Large intestine (tissue), 3 donors: Measurements from ENCODE around the gene HOXB5. TPM values are rescaled to one million over a fixed set of nuclear protein-coding genes. Genes with fewer than 3 reads are reported as not detected.
A peak's percentile ranks its signal among the peaks of the same experiment; 100 is the strongest.

Experiments
- DNase-seq, 2 donors: peaks; one replicate each; pipeline versions ENCODE4 v3.0.0 to v3.0.0-alpha.2; 2013
- H3K27ac ChIP-seq: one replicate; pipeline ENCODE4 v1.5.1; 2013; ENCODE audit warnings: low read length
- H3K27me3 ChIP-seq: 2 replicates; pipeline ENCODE4 v1.6.1; 2013; ENCODE audit warnings: low read length; ENCODE audit not compliant: control insufficient read depth, insufficient read depth
- H3K36me3 ChIP-seq: 2 replicates; pipeline ENCODE4 v1.6.1; 2013; ENCODE audit warnings: low read length; ENCODE audit not compliant: control insufficient read depth, insufficient read depth
- H3K4me1 ChIP-seq: one replicate; pipeline ENCODE4 v1.6.1; 2013; ENCODE audit warnings: low read length; ENCODE audit not compliant: control insufficient read depth, insufficient read depth
- H3K4me3 ChIP-seq: one replicate; pipeline ENCODE4 v1.5.1; 2013; ENCODE audit warnings: low read length
- H3K9me3 ChIP-seq: one replicate; pipeline ENCODE4 v1.6.1; 2013; ENCODE audit warnings: mild to moderate bottlenecking, low read depth, low read length, moderate library complexity; ENCODE audit not compliant: control insufficient read depth
- WGBS: methylation state at CpG from one replicate; pipeline ENCODE4 v1.1.5; 2013; ENCODE audit warnings: low lambda C conversion rate; ENCODE audit not compliant: insufficient coverage; 5-methylcytosine and 5-hydroxymethylcytosine counted together
- polyA plus RNA-seq: library from polyadenylated mRNA; unstranded; fragments of 120-200 nt; gene quantifications from one replicate; pipeline ENCODE4 v1.2.1, GENCODE V29; 2013

The HOXB5 gene
- polyA plus RNA-seq, 1 donor: 25.7 TPM

DNA sequence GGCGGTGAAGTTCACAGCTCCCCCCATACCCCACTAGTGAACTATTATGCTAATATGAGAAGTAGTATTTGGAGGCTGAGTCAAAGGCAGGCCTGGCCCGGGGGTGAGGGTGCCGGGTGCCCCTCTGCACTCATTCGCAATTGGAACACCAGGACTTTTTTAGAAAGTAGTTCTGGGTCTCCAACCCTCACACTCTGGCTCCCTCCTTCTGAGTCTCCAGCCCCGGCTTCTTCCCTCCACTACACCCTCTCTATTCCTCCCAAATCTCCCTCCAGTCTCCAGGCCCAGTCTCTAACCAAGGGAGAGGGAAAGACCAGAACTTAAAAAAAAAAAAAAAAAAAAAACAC, 37.4 kb downstream of the HOXB5 start:
- Histone ChIP-seq H3K4me1 (peaks cover 20% of the 10 kb centered on the region), H3K36me3 (peaks cover 5% of the 10 kb centered on the region), H3K4me3 (no peak overlapping the region), H3K27ac (peak overlapping the region; percentile 65), H3K27me3 (peaks cover 73% of the 10 kb centered on the region), H3K9me3 (peaks cover 4% of the 10 kb centered on the region)
- no peak for DNase-seq
- no CpG with 5 or more reads among the region's 5 CpGs for WGBS

DNA sequence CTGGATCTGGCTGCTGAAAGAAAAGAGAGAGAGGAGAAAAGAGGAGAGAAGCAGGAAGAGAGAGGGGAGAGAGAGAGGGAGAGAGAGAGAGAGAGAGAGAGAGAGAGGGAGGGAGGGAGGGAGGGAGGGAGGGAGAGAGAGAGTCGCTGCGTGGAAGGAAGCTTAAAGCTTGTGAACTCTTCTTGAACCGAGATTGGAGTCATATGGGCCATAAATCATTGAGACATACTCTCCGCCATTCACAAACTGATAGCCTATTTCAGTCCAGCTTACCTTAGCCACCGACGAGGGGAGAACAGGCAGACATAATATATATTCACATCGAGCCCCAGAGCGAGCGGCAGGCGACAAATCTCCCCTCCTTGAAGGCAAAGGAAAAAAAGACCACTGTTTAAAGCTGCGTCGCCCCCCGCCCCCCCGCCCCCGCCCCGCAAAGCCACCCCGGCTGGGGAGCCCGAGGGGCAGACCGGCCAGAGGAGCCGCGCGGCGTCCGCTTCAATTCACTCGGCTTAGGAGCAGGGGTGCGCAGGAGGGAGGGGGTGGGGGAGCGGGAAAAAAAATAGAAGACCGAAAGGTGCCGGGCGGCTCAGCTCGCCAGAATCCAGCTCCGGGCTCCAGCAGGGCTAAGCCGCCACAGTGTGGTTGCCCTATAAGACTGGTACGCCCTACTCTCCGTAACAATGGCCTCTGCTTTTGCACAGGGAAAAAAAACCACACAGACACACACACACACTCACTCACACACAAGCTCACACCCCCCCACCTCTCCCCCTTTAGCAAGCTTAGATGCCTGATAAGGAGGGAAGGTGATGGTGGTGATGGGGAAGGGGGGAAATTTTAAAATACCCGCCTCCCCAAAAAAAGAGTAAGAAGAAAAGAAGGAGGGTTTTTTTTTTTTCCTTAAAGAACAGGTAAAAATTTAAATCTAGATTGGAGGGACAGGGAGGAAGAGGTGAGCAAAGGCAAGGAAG, 38.0 kb downstream of the HOXB5 start:
- Histone ChIP-seq H3K27me3 (peaks cover 75% of the 10 kb centered on the region), H3K36me3 (peaks cover 7% of the 10 kb centered on the region), H3K27ac (peak overlapping the region; percentile 65), H3K4me3 (peak overlapping the region; percentile 19), H3K4me1 (peaks cover 19% of the 10 kb centered on the region), H3K9me3 (peaks cover 6% of the 10 kb centered on the region)
- peak; percentile 75 to 84 for DNase-seq
- WGBS: no CpG with 5 or more reads among the region's 36 CpGs

DNA sequence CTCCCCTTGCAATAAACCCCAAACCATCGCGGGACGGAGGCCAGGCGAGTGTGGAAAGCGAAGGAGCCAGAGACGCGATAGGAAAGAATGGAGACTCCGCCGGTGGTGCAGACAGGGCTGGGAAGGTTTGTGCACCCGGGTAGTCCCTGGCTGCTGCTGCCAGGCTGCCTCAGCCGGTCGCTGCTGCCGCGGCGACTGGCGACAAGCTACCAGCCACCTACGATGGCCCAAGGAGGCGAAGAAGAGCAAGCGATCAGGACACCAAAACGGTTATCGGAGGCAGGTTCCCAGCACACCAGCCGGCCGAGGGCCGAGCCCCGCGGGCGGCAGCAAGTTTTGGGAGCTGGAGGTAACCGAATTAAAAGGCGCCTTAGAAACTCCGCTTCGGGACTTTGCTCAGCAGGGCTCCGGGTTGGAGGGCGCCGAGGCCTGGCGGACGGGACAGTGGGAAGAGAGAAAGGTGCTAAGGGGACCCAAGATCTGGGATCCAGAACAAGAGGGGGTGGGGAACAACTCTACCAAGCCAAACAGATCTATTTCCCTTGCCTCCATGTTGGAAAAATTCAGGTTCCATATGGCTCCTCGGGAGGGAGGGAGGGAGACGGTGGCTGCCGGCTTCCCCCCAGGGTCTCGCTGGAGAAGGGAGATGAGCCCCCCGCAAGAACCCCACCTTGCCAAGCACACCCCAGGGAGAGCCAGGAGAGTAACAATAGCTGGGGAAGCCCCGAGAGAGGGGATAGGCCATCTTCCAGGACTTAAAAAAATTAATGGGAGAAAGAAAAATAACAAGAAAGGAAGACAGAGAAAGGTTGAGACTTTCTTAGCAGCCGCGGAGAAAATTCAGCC, 38.9 kb downstream of the HOXB5 start:
- H3K4me3 ChIP-seq: peak overlapping the region; percentile 19
- peaks cover 15% of the 10 kb centered on the region for H3K4me1 ChIP-seq

DNA sequence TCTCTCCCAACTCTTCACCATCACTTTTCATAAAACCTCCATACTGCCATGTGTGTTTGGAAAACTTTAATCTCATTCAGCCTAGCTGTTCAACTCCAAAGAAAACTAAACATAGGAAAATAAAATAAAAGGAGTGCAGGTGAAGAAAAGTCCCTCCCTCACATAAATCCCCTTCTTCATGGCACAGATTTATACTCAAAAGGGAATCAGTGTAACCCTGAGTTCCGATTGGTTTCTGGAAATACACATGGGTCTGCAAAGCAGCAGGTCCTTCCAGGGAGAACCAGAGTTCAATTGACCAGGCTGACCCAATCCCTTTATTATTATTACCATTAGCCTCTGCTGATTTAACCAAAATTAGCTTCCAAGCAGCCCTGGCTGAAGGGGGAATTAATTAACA, 39.8 kb downstream of the HOXB5 start:
- peak in 1 of 2 donors; percentile 7 for DNase-seq
- Histone ChIP-seq H3K27ac (peak overlapping the region; percentile 53), H3K27me3 (peaks cover 81% of the 10 kb centered on the region), H3K36me3 (peaks cover 14% of the 10 kb centered on the region), H3K4me1 (peaks cover 15% of the 10 kb centered on the region), H3K4me3 (peak overlapping the region; percentile 19), H3K9me3 (peaks cover 9% of the 10 kb centered on the region)
- no CpG with 5 or more reads among the region's 1 CpG for WGBS

More for the DNA sequence above, 38.9 kb downstream of the HOXB5 start:
- peak in 1 of 2 donors; percentile 26 for DNase-seq
- WGBS: 0% methylated on average over 3 of the region's 44 CpGs
- Histone ChIP-seq H3K27ac (peak overlapping the region; percentile 53), H3K27me3 (peaks cover 84% of the 10 kb centered on the region), H3K36me3 (peaks cover 12% of the 10 kb centered on the region), H3K9me3 (peaks cover 9% of the 10 kb centered on the region)

DNA sequence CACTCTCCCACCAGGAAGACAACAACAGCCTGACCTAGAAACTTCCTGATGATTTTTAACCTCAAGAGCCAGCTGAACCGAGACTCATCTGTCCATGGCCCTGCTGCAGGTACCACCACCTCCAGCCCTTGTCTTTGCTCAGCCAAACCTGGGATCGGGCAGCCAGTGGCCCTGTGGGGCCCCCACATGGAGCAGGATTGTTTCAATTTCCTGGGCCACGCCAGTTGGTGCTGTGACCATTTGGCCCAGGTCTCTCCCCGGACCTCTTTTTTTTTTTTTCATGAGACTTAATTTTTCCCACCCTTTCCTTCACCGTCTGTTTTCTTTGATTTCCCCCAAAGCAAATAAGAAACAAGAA, 40.4 kb downstream of the HOXB5 start:
- WGBS: 57% methylated on average over 1 of the region's 5 CpGs

DNA sequence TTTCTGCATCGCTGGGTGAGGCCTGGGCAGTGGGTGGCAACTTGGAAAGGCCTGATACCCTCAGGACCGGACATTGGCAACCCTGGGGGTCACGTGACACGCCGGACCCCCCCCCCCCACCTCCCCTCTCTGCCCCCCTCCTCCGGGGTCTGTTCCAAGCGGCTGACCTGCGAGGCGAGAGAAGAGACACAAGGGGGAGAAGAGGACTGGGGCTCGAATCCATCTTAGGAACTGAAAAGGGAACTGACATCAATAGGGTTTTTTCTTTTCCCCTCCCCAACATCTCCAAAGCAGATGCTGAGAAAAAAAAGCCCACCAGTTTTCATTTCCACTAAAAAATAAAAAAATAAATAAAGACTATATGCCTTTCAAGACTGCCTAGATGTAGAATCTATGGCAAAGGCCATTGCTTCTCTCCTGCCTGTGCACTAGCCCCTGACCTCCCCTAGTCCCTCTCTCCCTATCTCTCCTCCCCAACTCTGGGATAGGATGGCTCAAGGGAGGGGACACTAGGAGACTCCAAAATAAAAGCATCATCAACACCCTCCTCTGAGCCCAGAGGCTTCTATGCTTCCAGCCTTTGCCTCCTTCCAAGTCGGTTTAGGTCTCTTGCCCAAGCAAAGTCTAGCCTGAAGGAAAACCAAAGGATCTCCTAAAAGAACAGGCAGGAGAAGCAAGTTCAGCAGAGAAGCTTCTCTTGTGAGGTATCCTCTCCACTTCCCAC, 41.0 kb downstream of the HOXB5 start:
- DNase-seq: no peak
- Histone ChIP-seq H3K36me3 (peaks cover 14% of the 10 kb centered on the region), H3K4me1 (peaks cover 15% of the 10 kb centered on the region), H3K9me3 (peaks cover 9% of the 10 kb centered on the region), H3K4me3 (no peak overlapping the region), H3K27ac (peak overlapping the region; percentile 88), H3K27me3 (peaks cover 80% of the 10 kb centered on the region)
- WGBS: no CpG with 5 or more reads among the region's 11 CpGs

More for the DNA sequence above, 40.4 kb downstream of the HOXB5 start:
- H3K27ac ChIP-seq: peak overlapping the region; percentile 71
- H3K36me3 ChIP-seq: peaks cover 14% of the 10 kb centered on the region
- peaks cover 80% of the 10 kb centered on the region for H3K27me3 ChIP-seq
- peaks cover 15% of the 10 kb centered on the region for H3K4me1 ChIP-seq
- no peak overlapping the region for H3K4me3 ChIP-seq
- H3K9me3 ChIP-seq: peaks cover 9% of the 10 kb centered on the region
- DNase-seq: peak in 1 of 2 donors; percentile 2

DNA sequence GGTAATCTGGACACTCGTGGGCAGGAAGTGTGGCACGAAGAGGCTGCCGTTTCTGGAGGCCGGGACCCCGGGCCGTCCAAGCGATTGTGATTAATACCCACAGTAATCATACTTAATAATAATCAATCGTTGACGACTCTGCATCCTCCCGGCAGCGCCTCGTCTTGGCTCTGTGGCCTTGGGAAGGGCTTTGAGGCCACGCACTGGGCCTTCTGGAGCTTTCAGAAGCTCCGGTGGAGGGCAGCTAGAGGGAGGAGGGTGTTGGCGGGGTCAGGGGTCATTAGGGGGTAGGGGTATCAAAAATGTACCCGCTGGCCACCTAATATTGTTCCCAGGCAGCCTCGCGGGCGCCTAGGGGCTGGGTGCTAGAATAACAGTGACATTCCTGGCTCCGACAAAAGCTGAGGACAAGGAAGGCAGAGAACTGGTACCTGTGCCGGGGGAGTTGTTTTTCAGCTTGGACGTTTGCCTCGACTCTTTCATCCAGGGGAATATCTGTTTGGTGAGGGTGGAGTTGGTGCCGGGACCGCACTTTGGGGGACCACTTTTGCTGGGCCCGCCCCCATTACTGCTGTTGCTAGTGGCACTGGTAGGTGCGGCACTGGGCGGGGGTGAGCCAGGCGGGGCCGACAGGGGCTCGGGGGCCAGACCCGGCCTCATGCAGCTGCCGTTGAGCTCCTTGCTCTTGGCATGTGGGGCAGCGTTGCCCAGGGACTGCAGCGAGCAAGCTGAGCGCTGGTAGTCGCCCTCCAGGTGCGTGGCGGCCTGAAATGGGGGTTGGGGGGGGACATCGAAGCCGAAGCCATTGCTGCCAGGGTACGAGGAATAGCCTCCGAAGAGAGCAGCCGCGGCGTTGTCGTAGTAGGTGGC, 41.7 kb downstream of the HOXB5 start:
- Histone ChIP-seq H3K9me3 (peaks cover 9% of the 10 kb centered on the region), H3K4me3 (no peak overlapping the region), H3K27me3 (peaks cover 81% of the 10 kb centered on the region), H3K27ac (peak overlapping the region; percentile 88), H3K4me1 (peaks cover 14% of the 10 kb centered on the region), H3K36me3 (peaks cover 14% of the 10 kb centered on the region)
- DNase-seq: no peak
- no CpG with 5 or more reads among the region's 47 CpGs for WGBS

DNA sequence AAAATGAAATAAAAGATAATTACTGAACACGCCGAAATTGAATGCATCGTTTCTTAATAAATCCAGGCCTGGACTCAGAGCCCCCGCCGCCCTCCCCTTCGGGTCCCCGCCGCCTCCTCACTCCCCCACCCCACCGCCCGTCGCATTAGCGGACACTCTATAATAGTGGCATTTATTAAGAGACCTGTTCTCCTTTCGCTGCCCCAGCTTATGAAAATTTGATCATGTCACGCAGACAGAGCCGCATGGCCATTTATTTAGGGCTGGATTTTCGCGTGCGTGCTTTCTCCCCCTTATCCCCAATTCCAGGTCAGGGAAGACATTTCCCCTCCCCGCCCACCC, 42.4 kb downstream of the HOXB5 start:
- peaks cover 9% of the 10 kb centered on the region for H3K9me3 ChIP-seq
- peak overlapping the region; percentile 88 for H3K27ac ChIP-seq
- peaks cover 14% of the 10 kb centered on the region for H3K36me3 ChIP-seq
- no peak for DNase-seq
- peaks cover 15% of the 10 kb centered on the region for H3K4me1 ChIP-seq
- no CpG with 5 or more reads among the region's 19 CpGs for WGBS
- no peak overlapping the region for H3K4me3 ChIP-seq
- H3K27me3 ChIP-seq: peaks cover 81% of the 10 kb centered on the region

DNA sequence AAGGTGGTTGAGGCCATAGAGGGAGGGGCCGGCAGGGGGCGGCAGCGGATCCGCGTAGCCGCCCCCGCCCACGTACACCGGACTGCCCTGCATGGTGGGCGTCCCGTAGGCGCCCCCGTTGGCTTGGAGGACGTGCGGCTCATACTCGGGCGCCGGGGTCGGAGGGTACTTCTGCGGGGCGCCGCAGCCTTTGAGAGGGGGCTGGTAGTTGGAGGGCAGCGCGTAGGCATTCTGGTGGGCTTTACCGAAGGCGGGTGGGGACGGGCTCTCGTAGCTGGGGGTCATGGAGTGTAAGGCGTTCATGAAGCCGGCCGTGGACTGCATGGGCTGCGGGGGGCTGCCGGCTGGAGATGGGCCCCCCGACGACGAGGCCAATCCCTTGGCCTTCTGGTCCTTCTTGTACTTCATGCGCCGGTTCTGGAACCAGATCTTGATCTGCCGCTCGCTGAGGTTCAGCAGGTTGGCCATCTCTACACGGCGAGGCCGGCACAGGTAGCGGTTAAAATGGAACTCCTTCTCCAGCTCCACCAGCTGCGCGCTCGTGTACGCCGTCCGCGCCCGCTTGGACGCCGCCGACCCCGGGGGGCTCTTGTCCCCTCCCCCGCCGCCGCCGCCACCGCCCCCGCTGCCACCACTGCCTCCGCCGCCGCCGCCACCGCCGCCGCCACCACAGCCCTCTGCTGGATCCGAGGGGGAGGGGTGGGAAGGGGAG, 42.9 kb downstream of the HOXB5 start:
- no peak for DNase-seq
- Histone ChIP-seq H3K36me3 (peaks cover 14% of the 10 kb centered on the region), H3K9me3 (peaks cover 9% of the 10 kb centered on the region), H3K4me1 (peaks cover 15% of the 10 kb centered on the region), H3K27me3 (peaks cover 79% of the 10 kb centered on the region), H3K4me3 (no peak overlapping the region), H3K27ac (peak overlapping the region; percentile 88)
- no CpG with 5 or more reads among the region's 70 CpGs for WGBS
